IMR-90 (cell line): ENCODE results near the gene MAN1A2. TPM values are rescaled to one million over a fixed set of nuclear protein-coding genes. Genes with fewer than 3 reads are reported as not detected.

ENCODE experiments used
- ATAC-seq: fragments of 200-7000 bp; cut with Tn5 transposase; 2 replicates; pipeline ENCODE4 v1.9.1; 2020; ENCODE audit warnings: low read depth, mild to moderate bottlenecking, moderate library complexity
- BruUV-seq: library from RNA; stranded (reverse); fragments of 400-500 nt; replicated peaks from 2 replicates; lab custom pipeline; 2021; lab: Mats Ljungman, UMichigan
- CTCF ChIA-PET: fragments of 300-600 bp; formaldehyde crosslinking; extraction: SDS; loops from one replicate; lab custom pipeline; 2021; ENCODE audit warnings: antibody characterized with exemption; lab: Yijun Ruan, JAX
- POLR2A ChIA-PET: fragments of 300-600 bp; sonication (Branson Sonifier 250); formaldehyde crosslinking; loops from one replicate; lab custom pipeline; 2022; ENCODE audit warnings: antibody characterized with exemption; ENCODE audit not compliant: unreplicated experiment; lab: Charles Lee
- DNase-seq: peaks from one replicate; pipeline ENCODE4 v3.0.0; 2013
- H2AFZ ChIP-seq: replicated peaks from 2 replicates; pipeline ENCODE3; 2013; ENCODE audit warnings: low read length, mild to moderate bottlenecking; ENCODE audit not compliant: poor library complexity
- H2AK5ac ChIP-seq: 2 replicates; pipeline ENCODE4 v1.6.1; 2013; ENCODE audit warnings: low read depth, low read length, inconsistent platforms
- H2AK9ac ChIP-seq: replicated peaks from 2 replicates; pipeline ENCODE3; 2013; ENCODE audit warnings: mild to moderate bottlenecking, low read depth, low read length, moderate library complexity; ENCODE audit not compliant: poor library complexity
- H2BK120ac ChIP-seq: 2 replicates; pipeline ENCODE4 v1.6.1; 2013; ENCODE audit warnings: low read depth, low read length, inconsistent platforms
- H2BK15ac ChIP-seq: 3 replicates; pipeline ENCODE4 v1.6.1; 2013; ENCODE audit warnings: low read depth, low read length, inconsistent platforms
- H2BK20ac ChIP-seq: 2 replicates; pipeline ENCODE4 v1.6.1; 2013; ENCODE audit warnings: low read depth, mild to moderate bottlenecking, inconsistent platforms, low read length, moderate library complexity
- H2BK5ac ChIP-seq: 2 replicates; pipeline ENCODE4 v1.6.1; 2013; ENCODE audit warnings: mild to moderate bottlenecking, low read depth, low read length, inconsistent platforms; ENCODE audit not compliant: poor library complexity, severe bottlenecking
- H3K14ac ChIP-seq: replicated peaks from 2 replicates; pipeline ENCODE4 v1.6.1; 2013; ENCODE audit warnings: low read depth, low read length, inconsistent platforms
- H3K18ac ChIP-seq: 2 replicates; pipeline ENCODE4 v1.6.1; 2013; ENCODE audit warnings: low read depth, low read length, control low read depth
- H3K23ac ChIP-seq: 2 replicates; pipeline ENCODE4 v1.6.1; 2013; ENCODE audit warnings: low read depth, low read length, inconsistent platforms
- H3K27ac ChIP-seq: 2 replicates; pipeline ENCODE4 v1.5.1; 2013; ENCODE audit warnings: mild to moderate bottlenecking, control low read depth, low read length; ENCODE audit not compliant: insufficient read depth
- H3K27me3 ChIP-seq: 2 replicates; pipeline ENCODE4 v1.6.1; 2013; ENCODE audit warnings: low read length; ENCODE audit not compliant: control insufficient read depth, insufficient read depth
- H3K36me3 ChIP-seq: 2 replicates; pipeline ENCODE4 v1.6.1; 2013; ENCODE audit warnings: low read length, mixed read lengths; ENCODE audit not compliant: control insufficient read depth, insufficient read depth
- H3K4ac ChIP-seq: 2 replicates; pipeline ENCODE4 v1.6.1; 2013; ENCODE audit warnings: low read depth, low read length, inconsistent platforms
- H3K4me1 ChIP-seq: 2 replicates; pipeline ENCODE4 v1.6.1; 2013; ENCODE audit warnings: low read length, mixed read lengths; ENCODE audit not compliant: control insufficient read depth, insufficient read depth
- H3K4me2 ChIP-seq: 2 replicates; pipeline ENCODE4 v1.6.1; 2013; ENCODE audit warnings: low read depth, mild to moderate bottlenecking, control low read depth, low read length, moderate library complexity
- H3K4me3 ChIP-seq: 2 replicates; pipeline ENCODE4 v1.5.1; 2013; ENCODE audit warnings: low read depth, mild to moderate bottlenecking, control low read depth, low read length, moderate library complexity; ENCODE audit not compliant: insufficient read depth
- H3K56ac ChIP-seq: 2 replicates; pipeline ENCODE4 v1.6.1; 2013; ENCODE audit warnings: low read length, inconsistent platforms; ENCODE audit not compliant: insufficient read depth; ENCODE audit errors: extremely low read depth
- H3K79me1 ChIP-seq, 2 experiments: 2 replicates each; pipeline ENCODE4 v1.6.1; 2013; ENCODE audit warnings: low read length in 2 of 2, inconsistent platforms in 1 of 2, low read depth in 1 of 2
- H3K9ac ChIP-seq: 2 replicates; pipeline ENCODE4 v1.6.1; 2013; ENCODE audit warnings: low read depth, low read length, control low read depth
- H3K9me1 ChIP-seq: 2 replicates; pipeline ENCODE4 v1.6.1; 2013; ENCODE audit warnings: low read length, inconsistent platforms; ENCODE audit not compliant: insufficient read depth
- H3K9me3 ChIP-seq: 2 replicates; pipeline ENCODE4 v1.6.1; 2013; ENCODE audit warnings: low read length; ENCODE audit not compliant: control insufficient read depth, insufficient read depth
- H4K20me1 ChIP-seq: 2 replicates; pipeline ENCODE4 v1.6.1; 2013; ENCODE audit warnings: low read length, inconsistent platforms; ENCODE audit not compliant: insufficient read depth
- H4K5ac ChIP-seq: 2 replicates; pipeline ENCODE4 v1.6.1; 2013; ENCODE audit warnings: mild to moderate bottlenecking, low read depth, low read length, control low read depth
- H4K8ac ChIP-seq, 2 experiments: 2 replicates each; pipeline ENCODE4 v1.6.1; 2013; ENCODE audit warnings: low read depth in 2 of 2, low read length in 2 of 2, control low read depth in 1 of 2, inconsistent platforms in 1 of 2
- H4K91ac ChIP-seq: 2 replicates; pipeline ENCODE4 v1.6.1; 2013; ENCODE audit warnings: low read depth, low read length, inconsistent platforms; ENCODE audit not compliant: insufficient read depth
- CHD1 ChIP-seq: IDR thresholded peaks from 2 replicates; pipeline ENCODE4 v1.6.1; 2012; ENCODE audit warnings: low read depth, low read length, improper control_type of control experiment
- POLR2A ChIP-seq: IDR thresholded peaks from 2 replicates; pipeline ENCODE4 v1.6.1; 2012; ENCODE audit warnings: mild to moderate bottlenecking, low read depth, low read length
- WGBS, 2 experiments: methylation state at CpG; one replicate each; pipeline versions ENCODE4 v1.1.5 to v1.1.7; 2013; ENCODE audit warnings: missing lambda C conversion rate in 2 of 2; ENCODE audit not compliant: insufficient read length in 1 of 2; ENCODE audit errors: extremely low coverage in 2 of 2; 5-methylcytosine and 5-hydroxymethylcytosine counted together
- dilution Hi-C: fragments of 300-500 bp; cut with HindIII; formaldehyde crosslinking; loops from one replicate; pipeline ENCODE4 v1.14.3; 2018; ENCODE audit warnings: low sequenced_read_pairs; ENCODE audit not compliant: unreplicated experiment
- in situ Hi-C: fragments of 300-500 bp; cut with MboI; formaldehyde crosslinking; loops from 3 replicates; pipeline ENCODE4 v1.14.3; 2019; ENCODE audit warnings: low sequenced_read_pairs, inconsistent platforms, mixed read lengths
- intact Hi-C: fragments of 100-400 bp; cut with micrococcal nuclease; formaldehyde crosslinking; loops from 2 replicates; pipeline ENCODE4 v1.10.0; 2022
- polyA plus RNA-seq, 3 experiments: library from polyadenylated mRNA; depleted of rRNA; stranded (reverse); fragments of >200 nt; gene quantifications; 2 replicates each; pipeline ENCODE4 v1.2.3, GENCODE V29; 2012; ENCODE audit warnings: low replicate concordance in 1 of 3
- total RNA-seq: library from RNA; depleted of rRNA; stranded (reverse); fragments of >200 nt; gene quantifications from 2 replicates; pipeline ENCODE4 v1.2.3, GENCODE V29; 2012
- TF ChIP-seq, protein P1 (sequence below): fragments of 150-350 bp; IDR thresholded peaks from 2 replicates; pipeline ENCODE4 v1.6.1; 2016; ENCODE audit warnings: low read depth, mild to moderate bottlenecking, low read length, moderate library complexity, borderline replicate concordance

The MAN1A2 gene
- total and polyA plus RNA-seq, 2 of the 4 experiments (the other 2 are of a cell fraction), result 12.4 to 29.4 TPM

GRCh38 chr1:117359561-117360289 lies 7.5 kb upstream of the MAN1A2 start:
- H3K79me1 ChIP-seq, result no peaks in the 10 kb centered on the region; a peak in 1 of 4 replicates
- no peaks in the 10 kb centered on the region for H3K4me1 ChIP-seq
- no peak overlapping the region for H2BK5ac ChIP-seq
- H2BK120ac ChIP-seq, result no peak overlapping the region
- no peak overlapping the region for H3K14ac ChIP-seq
- DNase-seq, result no peak
- no peak overlapping the region for H3K4ac ChIP-seq
- no peaks in the 10 kb centered on the region for H3K9me3 ChIP-seq
- CTCF ChIA-PET, result no interaction called here
- H2BK20ac ChIP-seq, result no peak overlapping the region
- dilution Hi-C loops, result no loop called here
- no peak overlapping the region for H4K5ac ChIP-seq
- H4K20me1 ChIP-seq, result no peaks in the 10 kb centered on the region
- H3K27ac ChIP-seq, result no peak overlapping the region
- H3K9me1 ChIP-seq, result no peaks in the 10 kb centered on the region
- no TSS peak for BruUV-seq
- POLR2A ChIA-PET, result no interaction called here
- intact Hi-C loops, result loop anchor here (10.0 kb wide), 2 partner anchors 215 to 395 kb away; no protein-coding TSS in a partner anchor
- in situ Hi-C loops, result loop anchor here (25.0 kb wide), 1 partner anchor 403 kb away; no protein-coding TSS in a partner anchor
- no peak overlapping the region for H4K8ac ChIP-seq
- H3K36me3 ChIP-seq, result no peaks in the 10 kb centered on the region
- no peak overlapping the region for H2AFZ ChIP-seq
- H3K18ac ChIP-seq, result no peak overlapping the region
- no peak overlapping the region for H2AK5ac ChIP-seq
- no peak overlapping the region for H3K56ac ChIP-seq
- H3K23ac ChIP-seq, result no peak overlapping the region
- H2BK15ac ChIP-seq, result no peak overlapping the region
- H2AK9ac ChIP-seq, result no peak overlapping the region
- no CpG with 5 or more reads among the region's 4 CpGs for WGBS, 2 experiments
- TF ChIP-seq POLR2A (no peak), CHD1 (no peak)
- TF ChIP-seq, protein P1, sequence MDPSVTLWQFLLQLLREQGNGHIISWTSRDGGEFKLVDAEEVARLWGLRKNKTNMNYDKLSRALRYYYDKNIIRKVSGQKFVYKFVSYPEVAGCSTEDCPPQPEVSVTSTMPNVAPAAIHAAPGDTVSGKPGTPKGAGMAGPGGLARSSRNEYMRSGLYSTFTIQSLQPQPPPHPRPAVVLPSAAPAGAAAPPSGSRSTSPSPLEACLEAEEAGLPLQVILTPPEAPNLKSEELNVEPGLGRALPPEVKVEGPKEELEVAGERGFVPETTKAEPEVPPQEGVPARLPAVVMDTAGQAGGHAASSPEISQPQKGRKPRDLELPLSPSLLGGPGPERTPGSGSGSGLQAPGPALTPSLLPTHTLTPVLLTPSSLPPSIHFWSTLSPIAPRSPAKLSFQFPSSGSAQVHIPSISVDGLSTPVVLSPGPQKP, result no peak
- no peak overlapping the region for H3K9ac ChIP-seq
- H3K4me3 ChIP-seq, result no peak overlapping the region
- ATAC-seq, result no peak
- H3K27me3 ChIP-seq, result no peaks in the 10 kb centered on the region
- H3K4me2 ChIP-seq, result no peak overlapping the region
- H4K91ac ChIP-seq, result no peak overlapping the region
